Small intestine (tissue), 4 donors: ENCODE results near the gene EDDM13. TPM values are rescaled to one million over a fixed set of nuclear protein-coding genes. Genes with fewer than 3 reads are reported as not detected.

ENCODE experiments used
- polyA plus RNA-seq, 4 donors: library from polyadenylated mRNA; stranded (reverse) in 3 of 4; unstranded in 1 of 4; fragments of 200-250 nt in 3 of 4; fragments of 120-200 nt in 1 of 4; gene quantifications; one replicate each; pipeline versions ENCODE4 v1.2.1 to v1.2.3, GENCODE V29; 2013
- donor health status: healthy with polysubstance abuse.
- donor health status: Bipolar disorder and iron deficiency.
- donor health status: healthy.

Gene EDDM13
- polyA plus RNA-seq, 4 donors: 1.4 to 1.7 TPM; not detected in 2

Other genes with a start within 250 kb of the EDDM13 start
- gene ZNF787, start 151.5 kb upstream of the EDDM13 start, polyA plus RNA-seq: 10 to 100 TPM; 29.9 to 34.9 (median 31.8) TPM
- gene ZNF444, start 131.5 kb upstream of the EDDM13 start, polyA plus RNA-seq: 10 to 100 TPM; 20.1 to 40.6 (median 25.3) TPM
- gene GALP, start 96.7 kb upstream of the EDDM13 start, polyA plus RNA-seq: not detected
- under 1 TPM in 1 of 4 donors, not detected in 3; 0.06 TPM for gene ZSCAN5B, start 75.0 kb upstream of the EDDM13 start, polyA plus RNA-seq
- not detected for gene ZSCAN5C, start 70.5 kb upstream of the EDDM13 start, polyA plus RNA-seq
- gene ZSCAN5A, start 42.1 kb downstream of the EDDM13 start, polyA plus RNA-seq: 10 to 100 TPM in 1 of 4 donors, 1 to 10 TPM in 3; 5.4 to 10.4 (median 7.5) TPM
- gene ZNF582, start 120.8 kb downstream of the EDDM13 start, polyA plus RNA-seq: 1 to 10 TPM in 3 of 4 donors, under 1 TPM in 1; 0.45 to 5.6 (median 1.8) TPM
- 1 to 10 TPM in 2 of 4 donors, under 1 TPM in 2; 0.45 to 4.1 (median 0.96) TPM for gene ZNF583, start 131.6 kb downstream of the EDDM13 start, polyA plus RNA-seq
- gene ZNF667, start 204.6 kb downstream of the EDDM13 start, polyA plus RNA-seq: 1 to 10 TPM in 1 of 4 donors, under 1 TPM in 1, not detected in 2; 0.73 to 9.5 TPM
- 10 to 100 TPM in 1 of 4 donors, 1 to 10 TPM in 1, under 1 TPM in 2; 0.22 to 10.0 (median 0.91) TPM for gene ZNF471, start 235.1 kb downstream of the EDDM13 start, polyA plus RNA-seq